HepG2 (cell line): ENCODE results near the gene MIEF1. TPM values are rescaled to one million over a fixed set of nuclear protein-coding genes. Genes with fewer than 3 reads are reported as not detected.

Experiments
- ARID2 ChIP-seq: sonication (generic); formaldehyde crosslinking; IDR thresholded peaks from 2 replicates; pipeline ENCODE4 v1.8.1; 2022; ENCODE audit warnings: mild to moderate bottlenecking, missing genetic modification reagents, borderline replicate concordance
- FOXA1 ChIP-seq, 2 experiments: fragments of 450-650 bp in 1 of 2; sonication (generic) in 1 of 2; formaldehyde crosslinking in 1 of 2; IDR thresholded peaks; 2 replicates each; pipeline versions ENCODE4 v1.4.0 to v1.6.1; 2016 to 2020; ENCODE audit warnings: missing genetic modification reagents in 1 of 2
- HDAC2 ChIP-seq: sonication (generic); formaldehyde crosslinking; IDR thresholded peaks from 2 replicates; pipeline ENCODE4 v1.4.0; 2020; ENCODE audit warnings: missing genetic modification reagents
- HNF4G ChIP-seq, 2 experiments: sonication (generic) in 1 of 2; formaldehyde crosslinking in 1 of 2; IDR thresholded peaks; 2 replicates each; pipeline versions ENCODE4 v1.4.0 to v1.6.1; 2011 to 2020; ENCODE audit warnings: borderline replicate concordance in 2 of 2, low read depth in 2 of 2, mild to moderate bottlenecking in 2 of 2, low read length in 1 of 2, missing genetic modification reagents in 1 of 2, moderate library complexity in 1 of 2
- MEIS1 ChIP-seq: sonication (generic); formaldehyde crosslinking; IDR thresholded peaks from 2 replicates; pipeline ENCODE4 v1.9.0; 2021; ENCODE audit warnings: mild to moderate bottlenecking, missing genetic modification reagents, moderate library complexity, borderline replicate concordance
- MTERF4 ChIP-seq: sonication (generic); formaldehyde crosslinking; IDR thresholded peaks from 2 replicates; pipeline ENCODE4 v1.8.0; 2023; ENCODE audit warnings: mild to moderate bottlenecking, missing genetic modification reagents
- MYC ChIP-seq: sonication (generic); formaldehyde crosslinking; IDR thresholded peaks from 2 replicates; pipeline ENCODE4 v1.9.0; 2021; ENCODE audit warnings: missing genetic modification reagents, borderline replicate concordance
- POLR2A ChIP-seq, 2 experiments: IDR thresholded peaks; 2 replicates each; pipeline ENCODE4 v1.6.1; 2011; ENCODE audit warnings: low read depth in 2 of 2, low read length in 2 of 2, mild to moderate bottlenecking in 1 of 2, moderate library complexity in 1 of 2; ENCODE audit not compliant: insufficient read depth in 1 of 2
- POLR2G ChIP-seq: fragments of 200-400 bp; formaldehyde crosslinking; IDR thresholded peaks from 2 replicates; pipeline ENCODE4 v1.6.1; 2018; ENCODE audit warnings: mild to moderate bottlenecking, low read depth, low read length, moderate library complexity
- PPARG ChIP-seq: conservative IDR thresholded peaks from 2 replicates; pipeline ENCODE4 v1.6.1; 2016; ENCODE audit warnings: missing biosample characterization, missing genetic modification reagents
- PRDM15 ChIP-seq: sonication (generic); formaldehyde crosslinking; IDR thresholded peaks from 2 replicates; pipeline ENCODE4 v1.4.0; 2020; ENCODE audit warnings: missing genetic modification reagents
- SP5 ChIP-seq: IDR thresholded peaks from 2 replicates; pipeline ENCODE4 v1.6.1; 2016; ENCODE audit warnings: low read depth, borderline replicate concordance
- SRSF1 ChIP-seq: fragments of 200-400 bp; formaldehyde crosslinking; optimal IDR thresholded peaks from 2 replicates; pipeline ENCODE3; 2017; ENCODE audit warnings: mild to moderate bottlenecking, low read depth, low read length, moderate library complexity
- TARDBP ChIP-seq: sonication (generic); formaldehyde crosslinking; IDR thresholded peaks from 2 replicates; pipeline ENCODE4 v1.8.0; 2022; ENCODE audit warnings: mild to moderate bottlenecking, missing genetic modification reagents
- TCF12 ChIP-seq, 2 experiments: fragments of 450-650 bp in 1 of 2; sonication (generic) in 1 of 2; formaldehyde crosslinking in 1 of 2; IDR thresholded peaks; 2 replicates each; pipeline versions ENCODE4 v1.6.1 to v1.8.0; 2017 to 2022; ENCODE audit warnings: antibody characterized with exemption in 1 of 2, mild to moderate bottlenecking in 1 of 2, missing genetic modification reagents in 1 of 2, moderate library complexity in 1 of 2
- U2AF1 ChIP-seq: fragments of 200-400 bp; formaldehyde crosslinking; optimal IDR thresholded peaks from 2 replicates; pipeline ENCODE3; 2017; ENCODE audit warnings: mild to moderate bottlenecking, low read depth, low read length
- ZNF33A ChIP-seq: sonication (generic); formaldehyde crosslinking; IDR thresholded peaks from 2 replicates; pipeline ENCODE4 v1.5.1; 2020; ENCODE audit warnings: missing genetic modification reagents, mild to moderate bottlenecking, moderate library complexity, borderline replicate concordance
- ZNF354B ChIP-seq: sonication (generic); formaldehyde crosslinking; IDR thresholded peaks from 2 replicates; pipeline ENCODE4 v1.8.0; 2022; ENCODE audit warnings: mild to moderate bottlenecking, missing genetic modification reagents
- ZNF792 ChIP-seq: IDR thresholded peaks from 2 replicates; pipeline ENCODE4 v1.6.1; 2016
- ZNF839 ChIP-seq: sonication (generic); formaldehyde crosslinking; IDR thresholded peaks from 2 replicates; pipeline ENCODE4 v1.4.0; 2020; ENCODE audit warnings: missing genetic modification reagents, mild to moderate bottlenecking, borderline replicate concordance
- ZSCAN29 ChIP-seq: sonication (generic); formaldehyde crosslinking; conservative IDR thresholded peaks from 2 replicates; pipeline ENCODE4 v1.4.0; 2020; ENCODE audit warnings: mild to moderate bottlenecking, missing genetic modification reagents
- ZSCAN31 ChIP-seq: sonication (generic); formaldehyde crosslinking; IDR thresholded peaks from 2 replicates; pipeline ENCODE4 v1.5.0; 2020; ENCODE audit warnings: low read depth, mild to moderate bottlenecking, missing genetic modification reagents
- polyA plus RNA-seq, 8 experiments: library from polyadenylated mRNA; depleted of rRNA in 3 of 8; stranded (reverse) in 7 of 8; unstranded in 1 of 8; fragments of >200 nt; fragmentation: Illumina TruSeq in 4 of 8; extraction: Trizol in 4 of 8; gene quantifications; 2 replicates each; pipeline versions ENCODE4 v1.2.1 to v1.2.3, GENCODE V29; 2011 to 2016; ENCODE audit warnings: low read depth in 4 of 8, missing spikeins in 1 of 8, mixed read lengths in 1 of 8; ENCODE audit not compliant: insufficient read depth in 1 of 8
- total RNA-seq, 5 experiments: library from RNA; depleted of rRNA; stranded (reverse); fragments of >200 nt; fragmentation: Illumina TruSeq; extraction: Trizol; gene quantifications; 2 replicates each; pipeline ENCODE4 v1.2.3, GENCODE V29; 2016; ENCODE audit warnings: low read depth in 1 of 5
- TF ChIP-seq, protein P1 (sequence below): IDR thresholded peaks from 2 replicates; pipeline ENCODE4 v1.6.1; 2018; ENCODE audit warnings: missing genetic modification reagents

Gene MIEF1
- total and polyA plus RNA-seq, 2 of the 13 experiments (the other 11 are each of a cell fraction or from before 2014, with no cell fraction given): 21.7 to 34.8 TPM

GRCh38 chr22:39518996-39519680 lies 17.0 kb downstream of the MIEF1 start (continued):
- TF ChIP-seq MYC (CRISPR knock-in tag) (no peak), ZSCAN29 (no peak), PPARG (0 out of 2 replicates have a peak, but pooled peaks have one; percentile 5), MTERF4 (0 out of 2 replicates have a peak, but pooled peaks have one; percentile 11), ZNF839 (0 out of 2 replicates have a peak, but pooled peaks have one; percentile 16), SP5 (CRISPR knock-in tag) (no peak), FOXA1 (IDR thresholded peaks at IDR 0.05) (no peak), FOXA1 (CRISPR knock-in tag; IDR thresholded peaks at IDR 0.05) (no peak), TCF12 (IDR thresholded peaks at IDR 0.05) (no peak), TCF12 (CRISPR knock-in tag; IDR thresholded peaks at IDR 0.05) (0 out of 2 replicates have a peak, but pooled peaks have one; percentile 49), ZNF354B (0 out of 2 replicates have a peak, but pooled peaks have one; percentile 27), SRSF1 (peak; percentile 64), ZSCAN31 (CRISPR knock-in tag) (0 out of 2 replicates have a peak, but pooled peaks have one; percentile 17), HDAC2 (peak; percentile 13; the same call in 1 of the 2 replicates), POLR2G (0 out of 2 replicates have a peak, but pooled peaks have one; percentile 1), U2AF1 (peak; percentile 10), ARID2 (CRISPR knock-in tag) (peak; percentile 43), PRDM15 (CRISPR knock-in tag) (peak; percentile 98), HNF4G (IDR thresholded peaks at IDR 0.05; ENCODE audit: borderline replicate concordance, low read depth, low read length) (no peak), HNF4G (CRISPR knock-in tag; IDR thresholded peaks at IDR 0.05; ENCODE audit: borderline replicate concordance, low read depth) (no peak), POLR2A (IDR thresholded peaks at IDR 0.05; ENCODE audit: insufficient read depth in 1 of 2, low read depth in 2 of 2, low read length in 2 of 2) (peak in 1 of 2 experiments; percentile 68; a peak in 2 of 4 replicates), TARDBP (CRISPR knock-in tag) (0 out of 2 replicates have a peak, but pooled peaks have one; percentile 11), MEIS1 (CRISPR knock-in tag) (0 out of 2 replicates have a peak, but pooled peaks have one; percentile 7), ZNF33A (CRISPR knock-in tag) (0 out of 2 replicates have a peak, but pooled peaks have one; percentile 45), ZNF792 (CRISPR knock-in tag) (0 out of 2 replicates have a peak, but pooled peaks have one; percentile 11)
- TF ChIP-seq, protein P1, sequence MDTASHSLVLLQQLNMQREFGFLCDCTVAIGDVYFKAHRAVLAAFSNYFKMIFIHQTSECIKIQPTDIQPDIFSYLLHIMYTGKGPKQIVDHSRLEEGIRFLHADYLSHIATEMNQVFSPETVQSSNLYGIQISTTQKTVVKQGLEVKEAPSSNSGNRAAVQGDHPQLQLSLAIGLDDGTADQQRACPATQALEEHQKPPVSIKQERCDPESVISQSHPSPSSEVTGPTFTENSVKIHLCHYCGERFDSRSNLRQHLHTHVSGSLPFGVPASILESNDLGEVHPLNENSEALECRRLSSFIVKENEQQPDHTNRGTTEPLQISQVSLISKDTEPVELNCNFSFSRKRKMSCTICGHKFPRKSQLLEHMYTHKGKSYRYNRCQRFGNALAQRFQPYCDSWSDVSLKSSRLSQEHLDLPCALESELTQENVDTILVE: 0 out of 2 replicates have a peak, but pooled peaks have one; percentile 3
